Activated CD8-positive, alpha-beta memory T cell treated with anti-CD3 and anti-CD28 coated beads, Interleukin-2, amount 10 ng/mL, durations not matched to agents 7 days and 5 days (primary cell): ENCODE measurements around the gene PCNX4. TPM values are rescaled to one million over a fixed set of nuclear protein-coding genes. Genes with fewer than 3 reads are reported as not detected.
"Not testable (repeated sequence)": the region's sequence is repeated elsewhere in the genome, so short reads cannot be mapped to it uniquely, and the experiment has no call there.

Source experiments
- ATAC-seq: fragments of 150-1000 bp; cut with Tn5 transposase; one replicate; pipeline ENCODE4 v1.10.0; 2021; ENCODE audit warnings: moderate library complexity
- CTCF ChIA-PET: fragments of 350-600 bp; sonication (Branson Sonifier 250); formaldehyde crosslinking; loops from one replicate; lab custom pipeline; 2021; ENCODE audit warnings: antibody characterized with exemption; lab: Charles Lee
- DNase-seq: peaks from one replicate; pipeline ENCODE4 v3.0.0-alpha.2; 2020
- H3K27ac Mint-ChIP-seq: one replicate; pipeline ENCODE4 v1.8.0; 2021; ENCODE audit warnings: mild to moderate bottlenecking, mixed read lengths
- H3K27me3 Mint-ChIP-seq: one replicate; pipeline ENCODE4 v1.8.0; 2021; ENCODE audit warnings: mixed read lengths
- H3K36me3 Mint-ChIP-seq: one replicate; pipeline ENCODE4 v1.8.0; 2021; ENCODE audit warnings: mild to moderate bottlenecking, mixed read lengths
- H3K4me1 Mint-ChIP-seq: one replicate; pipeline ENCODE4 v1.8.0; 2021; ENCODE audit warnings: mixed read lengths
- H3K4me3 Mint-ChIP-seq: one replicate; pipeline ENCODE4 v1.8.0; 2021; ENCODE audit warnings: mild to moderate bottlenecking, moderate library complexity, mixed read lengths
- H3K9me3 Mint-ChIP-seq: one replicate; pipeline ENCODE4 v1.8.0; 2022; ENCODE audit warnings: low read depth, mixed read lengths
- total RNA-seq, 2 experiments: library from RNA; stranded (reverse); gene quantifications; one replicate each; pipeline ENCODE4 v1.2.3, GENCODE V29; 2021

Gene PCNX4
- 10 to 100 TPM; 35.6 to 39.1 TPM for total RNA-seq

DNA sequence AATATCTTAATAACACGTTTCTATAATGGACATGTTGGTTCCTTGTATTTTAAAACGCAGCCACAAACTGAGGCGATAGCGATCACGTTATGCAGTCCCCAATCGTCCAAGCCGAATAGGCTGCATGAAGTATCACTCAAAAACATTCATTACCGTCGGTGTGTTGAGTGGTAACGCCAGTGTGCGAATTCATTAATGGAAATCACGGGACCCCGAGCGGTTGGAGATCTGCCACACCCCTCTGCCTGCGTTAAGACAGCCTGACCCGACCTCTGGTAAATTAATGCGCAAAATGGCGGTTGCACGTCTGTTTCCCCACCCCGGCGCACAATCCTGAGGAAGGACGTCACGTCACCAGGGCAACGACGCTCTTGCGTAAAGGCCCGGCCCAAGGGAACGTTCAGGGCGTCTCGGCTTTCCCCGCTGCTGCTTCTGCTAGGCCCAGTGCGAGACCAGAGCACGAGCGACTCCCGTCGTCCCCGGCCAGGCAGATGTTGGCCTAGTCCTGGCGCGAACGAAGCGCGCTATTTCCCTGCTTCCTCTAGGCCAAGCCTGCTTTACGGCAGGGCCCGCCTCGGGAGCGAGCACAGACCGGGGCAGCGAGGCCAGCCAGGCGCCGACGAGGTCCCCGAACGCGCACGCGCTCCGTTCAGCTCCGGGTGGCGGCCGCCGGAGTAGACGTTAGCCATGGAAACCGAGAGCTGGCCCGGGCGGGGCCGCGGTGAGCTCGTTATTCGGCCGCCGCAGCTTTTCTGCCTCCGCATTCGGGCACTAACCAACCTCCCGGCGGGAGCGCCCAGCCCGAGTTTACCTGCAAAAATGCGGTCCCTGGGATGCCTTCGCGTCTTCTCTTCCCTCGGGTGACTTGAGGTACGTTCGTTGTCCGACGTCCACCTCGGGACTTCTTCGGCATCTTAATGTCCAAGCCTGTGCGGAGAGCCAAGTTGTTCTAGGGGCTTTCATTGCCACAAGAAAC, at the start of gene PCNX4:
Gene PCNX4 (plus strand): TSS at position 374 of the 976 bp plus-strand sequence. CDS start 15,716 bp downstream, outside the sequence.
- Mint-ChIP-seq H3K9me3 (no peaks in the 10 kb centered on the region), H3K27me3 (no peaks in the 10 kb centered on the region), H3K4me3 (peak within 1 kb of the TSS; percentile 92), H3K36me3 (peaks cover 16% of the 10 kb centered on the region), H3K4me1 (peaks cover 39% of the 10 kb centered on the region), H3K27ac (peak within 1 kb of the TSS; percentile 94)
- DNase-seq (peak; percentile 97), ATAC-seq (peak; percentile 92)
- CTCF ChIA-PET = interaction anchor here (0.8 to 3.7 kb wide), 6 partner anchors 65 to 156 kb away, joined by 3 to 19 read pairs (median 6); partner anchors contain the start of genes DHRS7 and PPM1A

- H3K27ac Mint-ChIP-seq, H3K4me1 Mint-ChIP-seq, H3K4me3 Mint-ChIP-seq, H3K9me3 Mint-ChIP-seq, DNase-seq, ATAC-seq, H3K36me3 Mint-ChIP-seq: not testable (repeated sequence)
- CTCF ChIA-PET = interaction anchor here (0.7 to 1.0 kb wide), 2 partner anchors 12 to 136 kb away, joined by 3 read pairs; no protein-coding TSS in a partner anchor
- H3K27me3 Mint-ChIP-seq = peaks cover 21% of the 10 kb centered on the region
These were observed 43.7 kb upstream of the PCNX4 start for GRCh38 chr14:60047976-60048375.

- Mint-ChIP-seq H3K27me3 (peaks cover 18% of the 10 kb centered on the region), H3K4me1 (peaks cover 7% of the 10 kb centered on the region), H3K36me3 (no peaks in the 10 kb centered on the region), H3K9me3 (no peaks in the 10 kb centered on the region), H3K4me3 (no peak overlapping the region), H3K27ac (no peak overlapping the region)
- no peak for DNase-seq
- CTCF ChIA-PET = interaction anchor here (0.8 to 1.0 kb wide), 2 partner anchors 15 to 87 kb away, joined by 3 to 5 read pairs; no protein-coding TSS in a partner anchor
- no peak for ATAC-seq
These were observed 40.0 kb upstream of the PCNX4 start for GRCh38 chr14:60051721-60052221.

DNA sequence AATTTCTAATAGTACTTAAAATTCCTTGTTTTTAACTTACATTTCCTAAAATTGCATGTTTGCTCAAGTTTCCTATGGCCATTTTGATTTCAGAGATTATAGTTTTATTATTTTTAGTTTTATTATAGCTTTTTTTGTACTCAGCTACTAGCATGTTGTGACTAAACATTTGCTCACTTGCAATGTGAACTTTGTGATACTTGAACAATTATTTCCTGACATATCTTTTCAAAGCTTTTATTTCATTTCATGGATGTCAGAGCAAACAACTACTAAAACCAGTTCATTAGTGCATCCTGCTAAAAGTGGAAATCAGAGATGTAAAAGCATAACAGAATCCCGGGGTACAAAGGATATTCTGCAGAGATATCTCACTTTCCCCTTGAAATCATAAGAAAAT, 33.6 kb upstream of the PCNX4 start:
- no peaks in the 10 kb centered on the region for H3K36me3 Mint-ChIP-seq
- no peaks in the 10 kb centered on the region for H3K4me1 Mint-ChIP-seq
- no peaks in the 10 kb centered on the region for H3K9me3 Mint-ChIP-seq
- no peak for DNase-seq
- CTCF ChIA-PET = interaction anchor here (1.0 kb wide), 1 partner anchor 16 kb away, joined by 3 read pairs; no protein-coding TSS in a partner anchor
- no peak for ATAC-seq
- H3K27ac Mint-ChIP-seq = no peak overlapping the region
- peaks cover 29% of the 10 kb centered on the region for H3K27me3 Mint-ChIP-seq
- H3K4me3 Mint-ChIP-seq = no peak overlapping the region

GRCh38 chr14:60061371-60061770, 30.4 kb upstream of the PCNX4 start:
- Mint-ChIP-seq H3K4me3 (no peak overlapping the region), H3K27ac (no peak overlapping the region), H3K4me1 (no peaks in the 10 kb centered on the region), H3K27me3 (peaks cover 21% of the 10 kb centered on the region), H3K9me3 (no peaks in the 10 kb centered on the region), H3K36me3 (no peaks in the 10 kb centered on the region)
- ATAC-seq (no peak), DNase-seq (no peak)
- CTCF ChIA-PET = interaction anchor here (2.2 kb wide), 1 partner anchor 124 kb away, joined by 9 read pairs; no protein-coding TSS in a partner anchor

GRCh38 chr14:60064491-60065072, 27.1 kb upstream of the PCNX4 start:
- Mint-ChIP-seq H3K4me1 (no peaks in the 10 kb centered on the region), H3K27me3 (peaks cover 17% of the 10 kb centered on the region), H3K27ac (no peak overlapping the region), H3K9me3 (no peaks in the 10 kb centered on the region), H3K4me3 (no peak overlapping the region), H3K36me3 (no peaks in the 10 kb centered on the region)
- no peak for DNase-seq
- peak; percentile 45 for ATAC-seq
- CTCF ChIA-PET = interaction anchor here (0.8 to 5.0 kb wide), 5 partner anchors 100 to 119 kb away, joined by 3 to 44 read pairs (median 4); partner anchors contain the start of gene DHRS7

GRCh38 chr14:60067882-60068281, 23.8 kb upstream of the PCNX4 start:
- peaks cover 3% of the 10 kb centered on the region for H3K27me3 Mint-ChIP-seq
- CTCF ChIA-PET = interaction anchor here (1.2 to 5.0 kb wide), 3 partner anchors 11 to 116 kb away, joined by 3 to 44 read pairs (median 5); partner anchors contain the start of gene DHRS7
- no peak for ATAC-seq
- no peaks in the 10 kb centered on the region for H3K4me1 Mint-ChIP-seq
- DNase-seq = no peak
- H3K9me3 Mint-ChIP-seq = no peaks in the 10 kb centered on the region
- H3K36me3 Mint-ChIP-seq = no peaks in the 10 kb centered on the region
- no peak overlapping the region for H3K4me3 Mint-ChIP-seq
- no peak overlapping the region for H3K27ac Mint-ChIP-seq

DNA sequence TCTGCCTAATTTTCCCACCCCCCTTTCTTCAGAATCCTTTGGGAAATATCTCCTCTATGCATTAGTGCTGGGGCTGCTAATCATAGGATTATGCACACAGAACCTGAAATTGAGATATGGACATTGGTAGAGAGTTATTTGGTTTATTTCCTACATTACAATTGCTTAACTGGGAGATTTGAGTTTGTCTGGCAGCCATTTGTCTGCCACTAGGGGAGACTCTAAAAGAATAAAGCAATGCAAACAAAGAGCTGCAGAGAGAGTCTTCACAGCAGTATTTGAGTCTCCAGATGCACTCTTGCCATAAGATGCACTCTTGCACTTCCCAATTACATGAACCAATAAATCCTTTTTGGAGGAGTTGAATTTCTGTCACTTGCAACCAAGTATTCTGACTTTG, 12.0 kb upstream of the PCNX4 start:
- H3K4me1 Mint-ChIP-seq = no peaks in the 10 kb centered on the region
- ATAC-seq = no peak
- CTCF ChIA-PET = interaction anchor here (1.1 kb wide), 1 partner anchor 22 kb away, joined by 3 read pairs; no protein-coding TSS in a partner anchor
- H3K27me3 Mint-ChIP-seq = peaks cover 12% of the 10 kb centered on the region
- peaks cover 2% of the 10 kb centered on the region for H3K36me3 Mint-ChIP-seq
- no peak for DNase-seq
- peaks cover 4% of the 10 kb centered on the region for H3K9me3 Mint-ChIP-seq
- no peak overlapping the region for H3K4me3 Mint-ChIP-seq
- H3K27ac Mint-ChIP-seq = no peak overlapping the region

- peaks cover 4% of the 10 kb centered on the region for H3K4me1 Mint-ChIP-seq
- peaks cover 6% of the 10 kb centered on the region for H3K27me3 Mint-ChIP-seq
- no peak overlapping the region for H3K27ac Mint-ChIP-seq
- CTCF ChIA-PET = no interaction called here
- ATAC-seq = no peak
- H3K4me3 Mint-ChIP-seq = no peak overlapping the region
- H3K9me3 Mint-ChIP-seq = no peaks in the 10 kb centered on the region
- no peak for DNase-seq
- H3K36me3 Mint-ChIP-seq = no peaks in the 10 kb centered on the region
These were observed 6.6 kb upstream of the PCNX4 start for GRCh38 chr14:60085085-60085484.

DNA sequence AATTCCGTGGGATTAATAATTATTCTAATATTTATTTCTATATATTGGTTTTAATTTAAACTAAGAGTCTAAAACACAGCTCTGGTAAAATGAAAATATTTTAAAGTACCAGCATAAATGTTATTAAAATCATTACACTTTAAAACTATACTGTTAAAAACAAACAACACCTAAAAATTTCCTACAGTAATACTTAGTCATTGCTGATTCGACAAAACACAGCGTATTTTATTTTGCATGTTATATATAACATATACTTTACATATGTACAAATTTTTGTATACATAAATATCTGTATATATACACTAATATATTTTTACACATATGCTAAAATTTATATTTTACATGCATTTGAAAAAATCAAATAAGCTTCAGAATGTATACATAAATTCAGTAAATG, 6.0 kb upstream of the PCNX4 start:
- DNase-seq = no peak

DNA sequence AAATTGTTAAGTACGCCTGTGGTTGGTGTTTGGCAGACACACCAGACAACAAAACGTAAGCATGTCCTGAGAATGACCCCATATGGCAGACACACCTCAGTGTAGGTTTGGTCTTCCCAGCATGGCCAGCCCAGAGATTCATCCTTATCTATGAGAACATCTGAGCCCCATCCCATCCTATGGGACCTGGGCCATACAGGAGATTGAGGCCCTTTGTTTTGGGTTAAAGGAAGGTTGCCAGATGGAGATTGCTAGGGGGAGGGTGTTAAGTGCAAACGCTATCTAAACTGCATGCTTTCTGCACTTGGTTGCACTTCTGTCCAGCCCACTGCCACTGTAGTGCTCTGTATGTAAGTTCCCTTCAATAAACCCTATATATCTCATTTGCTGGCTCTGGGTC, 4.1 kb upstream of the PCNX4 start:
- Mint-ChIP-seq H3K36me3 (peaks cover 3% of the 10 kb centered on the region), H3K4me3 (no peak overlapping the region), H3K27ac (no peak overlapping the region), H3K27me3 (no peaks in the 10 kb centered on the region), H3K4me1 (peaks cover 10% of the 10 kb centered on the region), H3K9me3 (no peaks in the 10 kb centered on the region)
- DNase-seq = no peak
- CTCF ChIA-PET = interaction anchor here (1.2 kb wide), 1 partner anchor 78 kb away, joined by 5 read pairs; the partner anchor contains the start of gene DHRS7
- ATAC-seq = no peak

More for the DNA sequence above, 6.0 kb upstream of the PCNX4 start:
- H3K9me3 Mint-ChIP-seq = no peaks in the 10 kb centered on the region
- H3K4me1 Mint-ChIP-seq = peaks cover 8% of the 10 kb centered on the region
- no peak overlapping the region for H3K4me3 Mint-ChIP-seq
- peaks cover 3% of the 10 kb centered on the region for H3K27me3 Mint-ChIP-seq
- ATAC-seq = no peak
- H3K27ac Mint-ChIP-seq = no peak overlapping the region
- peaks cover 1% of the 10 kb centered on the region for H3K36me3 Mint-ChIP-seq
- CTCF ChIA-PET = no interaction called here

DNA sequence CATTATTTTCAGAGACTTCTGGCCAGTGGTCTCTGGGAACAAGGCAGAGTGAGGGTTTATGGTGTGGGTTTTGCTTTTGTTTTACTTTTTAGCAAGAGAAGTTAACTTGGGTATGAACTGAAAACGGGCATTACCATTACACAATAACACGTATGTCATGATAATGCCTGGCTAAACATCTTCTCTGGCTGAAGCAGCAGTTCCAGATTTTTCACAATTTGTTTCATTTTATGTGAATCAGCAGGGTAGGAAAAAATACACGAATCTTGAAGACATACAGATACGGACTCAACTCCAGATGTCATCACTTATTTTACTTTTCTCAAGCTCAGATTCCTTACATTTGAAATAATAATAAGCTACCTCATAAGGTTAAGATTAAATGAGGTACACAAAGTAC, 2.5 kb upstream of the PCNX4 start:
- H3K27ac Mint-ChIP-seq = no peak overlapping the region

More for the DNA sequence above, 2.5 kb upstream of the PCNX4 start:
- CTCF ChIA-PET = interaction anchor here (0.7 to 3.6 kb wide), 2 partner anchors 19 to 76 kb away, joined by 3 to 17 read pairs; partner anchors contain the start of gene DHRS7
- H3K9me3 Mint-ChIP-seq = no peaks in the 10 kb centered on the region
- H3K27me3 Mint-ChIP-seq = no peaks in the 10 kb centered on the region
- DNase-seq (no peak), ATAC-seq (no peak)
- H3K4me3 Mint-ChIP-seq = no peak overlapping the region
- peaks cover 6% of the 10 kb centered on the region for H3K36me3 Mint-ChIP-seq
- H3K4me1 Mint-ChIP-seq = peaks cover 21% of the 10 kb centered on the region
